ENCODE measurements around the gene CDKN1C.

GRCh38 chr11:2849994-2850770 lies 35.4 kb downstream of the CDKN1C start:
- no peak for TF ChIP-seq CTCF (conservative IDR thresholded peaks at IDR 0.05 in 1 of 2, IDR thresholded peaks at IDR 0.05 in 1 of 2; ENCODE audit: low read depth in 1 of 2, low read length in 2 of 2)
- no peak for TF ChIP-seq EZH2 (IDR thresholded peaks at IDR 0.05; ENCODE audit: low read length, missing control alignments)

Data from fibroblast of lung (primary cell).